ENCODE results near the gene ASAP2.

ASAP2 gene

GRCh38 chr2:9164112-9164608, 42.5 kb upstream of the ASAP2 start:
- no peak for TF ChIP-seq CTCF (IDR thresholded peaks at IDR 0.05; ENCODE audit: low read depth, low read length, missing control alignments)
- H3K4me3 ChIP-seq (ENCODE audit: low read depth, low read length), result no peak overlapping the region
- in situ Hi-C loops (cut with HindIII; ENCODE audit: low sequenced_read_pairs), result no loop called here
- no peak for DNase-seq (ENCODE audit: low read depth)

- no peak for TF ChIP-seq CTCF (IDR thresholded peaks at IDR 0.05; ENCODE audit: low read depth, low read length, missing control alignments)
- no peak overlapping the region for H3K4me3 ChIP-seq (ENCODE audit: low read depth, low read length)
- no peak for DNase-seq (ENCODE audit: low read depth)
- in situ Hi-C loops (cut with HindIII; ENCODE audit: low sequenced_read_pairs), result no loop called here
Measured at GRCh38 chr2:9165625-9166024, 41.0 kb upstream of the ASAP2 start.

GRCh38 chr2:9166579-9167377, 39.8 kb upstream of the ASAP2 start:
- in situ Hi-C loops (cut with HindIII; ENCODE audit: low sequenced_read_pairs), result no loop called here
- no peak overlapping the region for H3K4me3 ChIP-seq (ENCODE audit: low read depth, low read length)
- DNase-seq (ENCODE audit: low read depth), result no peak
- no peak for TF ChIP-seq CTCF (IDR thresholded peaks at IDR 0.05; ENCODE audit: low read depth, low read length, missing control alignments)

GRCh38 chr2:9167718-9168657, 38.6 kb upstream of the ASAP2 start:
- no peak for TF ChIP-seq CTCF (IDR thresholded peaks at IDR 0.05; ENCODE audit: low read depth, low read length, missing control alignments)
- no peak for DNase-seq (ENCODE audit: low read depth)
- in situ Hi-C loops (cut with HindIII; ENCODE audit: low sequenced_read_pairs), result no loop called here
- no peak overlapping the region for H3K4me3 ChIP-seq (ENCODE audit: low read depth, low read length)

GRCh38 chr2:9168821-9169221, 37.8 kb upstream of the ASAP2 start:
- in situ Hi-C loops (cut with HindIII; ENCODE audit: low sequenced_read_pairs), result no loop called here
- TF ChIP-seq CTCF (IDR thresholded peaks at IDR 0.05; ENCODE audit: low read depth, low read length, missing control alignments), result no peak
- no peak for DNase-seq (ENCODE audit: low read depth)
- no peak overlapping the region for H3K4me3 ChIP-seq (ENCODE audit: low read depth, low read length)

- DNase-seq (ENCODE audit: low read depth), result no peak
- in situ Hi-C loops (cut with HindIII; ENCODE audit: low sequenced_read_pairs), result no loop called here
- H3K4me3 ChIP-seq (ENCODE audit: low read depth, low read length), result no peak overlapping the region
- no peak for TF ChIP-seq CTCF (IDR thresholded peaks at IDR 0.05; ENCODE audit: low read depth, low read length, missing control alignments)
Measured at GRCh38 chr2:9169349-9170107, 37.1 kb upstream of the ASAP2 start.
